DOHH2 (cell line): ENCODE data around the gene SOX5.

Source experiments
- H3F3A ChIP-seq: fragments of 200-600 bp; sonication (generic), shearing (Covaris generic); 2 replicates; pipeline ENCODE4 v1.6.0; 2016; ENCODE audit warnings: antibody characterized with exemption, mild to moderate bottlenecking; ENCODE audit not compliant: control insufficient read depth, insufficient read depth
- H3K27ac ChIP-seq: fragments of 200-600 bp; sonication (generic); 2 replicates; pipeline ENCODE4 v1.5.1; 2014; ENCODE audit warnings: low read depth, mild to moderate bottlenecking, low read length, moderate library complexity
- H3K27me3 ChIP-seq: fragments of 200-600 bp; sonication (generic); 2 replicates; pipeline ENCODE4 v1.6.1; 2014; ENCODE audit warnings: mild to moderate bottlenecking, low read length, mixed read lengths; ENCODE audit not compliant: control insufficient read depth
- H3K36me3 ChIP-seq: fragments of 200-600 bp; sonication (generic); 2 replicates; pipeline ENCODE4 v1.6.1; 2014; ENCODE audit warnings: mild to moderate bottlenecking, low read length, moderate library complexity, mixed read lengths; ENCODE audit not compliant: control insufficient read depth
- H3K4me1 ChIP-seq: fragments of 200-600 bp; sonication (generic); 2 replicates; pipeline ENCODE4 v1.6.1; 2014; ENCODE audit warnings: mild to moderate bottlenecking, low read length, mixed read lengths; ENCODE audit not compliant: control insufficient read depth
- H3K4me2 ChIP-seq: fragments of 200-600 bp; sonication (generic); 2 replicates; pipeline ENCODE4 v1.6.0; 2014; ENCODE audit warnings: mild to moderate bottlenecking, low read length, moderate library complexity
- H3K4me3 ChIP-seq: fragments of 200-600 bp; sonication (generic); 2 replicates; pipeline ENCODE4 v1.5.1; 2014; ENCODE audit warnings: mild to moderate bottlenecking, low read length, mixed read lengths
- H3K79me2 ChIP-seq: fragments of 200-600 bp; sonication (generic); 2 replicates; pipeline ENCODE4 v1.6.1; 2014; ENCODE audit warnings: mild to moderate bottlenecking, low read length, mixed read lengths; ENCODE audit not compliant: control insufficient read depth
- H3K9me2 ChIP-seq: fragments of 200-600 bp; sonication (generic); replicated peaks from 2 replicates; pipeline ENCODE4 v1.6.1; 2014; ENCODE audit warnings: mild to moderate bottlenecking, low read length, mixed read lengths; ENCODE audit not compliant: control insufficient read depth
- H3K9me3 ChIP-seq: fragments of 200-600 bp; sonication (generic); 2 replicates; pipeline ENCODE4 v1.6.1; 2014; ENCODE audit warnings: antibody characterized with exemption, low read length, mixed read lengths; ENCODE audit not compliant: control insufficient read depth, insufficient read depth
- H4K20me1 ChIP-seq: fragments of 200-600 bp; sonication (generic); 2 replicates; pipeline ENCODE4 v1.6.0; 2014; ENCODE audit warnings: low read depth, mild to moderate bottlenecking, antibody characterized with exemption, low read length, moderate library complexity; ENCODE audit not compliant: control insufficient read depth, insufficient read depth
- CTCF ChIP-seq: fragments of 200-600 bp; sonication (generic); IDR thresholded peaks from one replicate; pipeline ENCODE4 v1.5.1; 2014; ENCODE audit warnings: antibody characterized with exemption, mild to moderate bottlenecking, low read depth, low read length; ENCODE audit not compliant: poor library complexity, severe bottlenecking
- EZH2phosphoT487 ChIP-seq: fragments of 200-600 bp; sonication (generic); IDR thresholded peaks from 2 replicates; pipeline ENCODE4 v1.6.1; 2017; ENCODE audit warnings: borderline replicate concordance, mild to moderate bottlenecking, antibody characterized with exemption, low read length, moderate library complexity, mixed read lengths

The SOX5 gene

GRCh38 chr12:23634344-23634743 lies 315.1 kb downstream of the SOX5 start:
- H3K4me2 ChIP-seq, result no peak overlapping the region
- H3K79me2 ChIP-seq, result no peaks in the 10 kb centered on the region
- no peak for TF ChIP-seq CTCF
- TF ChIP-seq EZH2phosphoT487, result no peak
- no peaks in the 10 kb centered on the region for H3F3A ChIP-seq
- H3K27me3 ChIP-seq, result no peaks in the 10 kb centered on the region
- no peaks in the 10 kb centered on the region for H4K20me1 ChIP-seq
- no peaks in the 10 kb centered on the region for H3K9me3 ChIP-seq
- no peak overlapping the region for H3K4me3 ChIP-seq
- H3K4me1 ChIP-seq, result no peaks in the 10 kb centered on the region
- H3K27ac ChIP-seq, result no peak overlapping the region
- H3K9me2 ChIP-seq, result no peaks in the 10 kb centered on the region
- no peaks in the 10 kb centered on the region for H3K36me3 ChIP-seq

GRCh38 chr12:23631786-23632377 lies 317.6 kb downstream of the SOX5 start:
- Histone ChIP-seq H3K27ac (no peak overlapping the region), H4K20me1 (no peaks in the 10 kb centered on the region), H3K9me2 (no peaks in the 10 kb centered on the region), H3K36me3 (no peaks in the 10 kb centered on the region), H3K4me2 (no peak overlapping the region), H3K9me3 (no peaks in the 10 kb centered on the region), H3K4me3 (no peak overlapping the region), H3K27me3 (no peaks in the 10 kb centered on the region), H3K79me2 (no peaks in the 10 kb centered on the region), H3K4me1 (no peaks in the 10 kb centered on the region), H3F3A (no peaks in the 10 kb centered on the region)
- TF ChIP-seq CTCF, result no peak
- TF ChIP-seq EZH2phosphoT487, result no peak

- H3K36me3 ChIP-seq, result no peaks in the 10 kb centered on the region
- H3K27ac ChIP-seq, result no peak overlapping the region
- no peak overlapping the region for H3K4me2 ChIP-seq
- no peaks in the 10 kb centered on the region for H4K20me1 ChIP-seq
- no peak overlapping the region for H3K4me3 ChIP-seq
- TF ChIP-seq EZH2phosphoT487, result no peak
- TF ChIP-seq CTCF, result no peak
- H3K9me3 ChIP-seq, result no peaks in the 10 kb centered on the region
- no peaks in the 10 kb centered on the region for H3K4me1 ChIP-seq
- no peaks in the 10 kb centered on the region for H3F3A ChIP-seq
- no peaks in the 10 kb centered on the region for H3K27me3 ChIP-seq
- no peaks in the 10 kb centered on the region for H3K79me2 ChIP-seq
- no peaks in the 10 kb centered on the region for H3K9me2 ChIP-seq
These were observed 318.9 kb downstream of the SOX5 start for GRCh38 chr12:23630524-23630923.

- no peaks in the 10 kb centered on the region for H3K9me2 ChIP-seq
- no peaks in the 10 kb centered on the region for H3K36me3 ChIP-seq
- no peaks in the 10 kb centered on the region for H3K79me2 ChIP-seq
- no peaks in the 10 kb centered on the region for H3K27me3 ChIP-seq
- no peaks in the 10 kb centered on the region for H3F3A ChIP-seq
- no peaks in the 10 kb centered on the region for H4K20me1 ChIP-seq
- H3K4me1 ChIP-seq, result no peaks in the 10 kb centered on the region
- H3K27ac ChIP-seq, result no peak overlapping the region
- H3K9me3 ChIP-seq, result no peaks in the 10 kb centered on the region
- TF ChIP-seq CTCF (no peak), EZH2phosphoT487 (no peak)
- H3K4me2 ChIP-seq, result no peak overlapping the region
- H3K4me3 ChIP-seq, result no peak overlapping the region
These were observed 320.7 kb downstream of the SOX5 start for GRCh38 chr12:23628806-23629205.
